GM12878 (cell line): ENCODE results near the gene USP2. TPM values are rescaled to one million over a fixed set of nuclear protein-coding genes. Genes with fewer than 3 reads are reported as not detected.

Experiments used
- ATAC-seq: fragments of 200-7000 bp; cut with Tn5 transposase; 3 replicates; pipeline ENCODE4 v1.9.1; 2020; ENCODE audit warnings: mild to moderate bottlenecking, moderate library complexity
- BruUV-seq: library from RNA; stranded (reverse); fragments of 400-500 nt; replicated peaks from 2 replicates; lab custom pipeline; 2021; lab: Mats Ljungman, UMichigan
- CTCF ChIA-PET: fragments of 300-600 bp; sonication (Branson Sonifier 250); formaldehyde crosslinking; extraction: SDS; loops from one replicate; lab custom pipeline; 2021; ENCODE audit warnings: inconsistent platforms; lab: Yijun Ruan, JAX
- POLR2A ChIA-PET: fragments of 350-600 bp; formaldehyde crosslinking; extraction: SDS; loops from one replicate; lab custom pipeline; 2021; ENCODE audit warnings: inconsistent platforms; lab: Charles Lee
- RAD21 ChIA-PET: fragments of 300-600 bp; sonication (Branson Sonifier 250); formaldehyde crosslinking; loops from one replicate; lab custom pipeline; 2023; ENCODE audit warnings: antibody characterized with exemption; ENCODE audit not compliant: unreplicated experiment; lab: Charles Lee
- SMC1A ChIA-PET: fragments of 300-600 bp; sonication (Branson Sonifier 250); formaldehyde crosslinking; loops from one replicate; lab custom pipeline; 2023; ENCODE audit not compliant: unreplicated experiment, uncharacterized antibody; lab: Charles Lee
- DNase-seq: peaks from one replicate; pipeline ENCODE4 v3.0.0-alpha.2; 2011; ENCODE audit warnings: low read depth, low spot score
- FAIRE-seq: peaks from 3 replicates; lab custom pipeline; 2011; peaks lifted over from hg19 to GRCh38; lab: Jason Lieb, UNC
- H2AFZ ChIP-seq: 2 replicates; pipeline ENCODE4 v1.6.0; 2011; ENCODE audit warnings: low read depth, low read length, control low read depth; ENCODE audit not compliant: control insufficient read depth
- H3K27ac ChIP-seq: 2 replicates; pipeline ENCODE4 v1.5.1; 2011; ENCODE audit warnings: control low read depth; ENCODE audit not compliant: control insufficient read depth, insufficient read depth
- H3K27me3 ChIP-seq, 2 experiments: replicated peaks in 1 of 2; 2 replicates each; pipeline versions ENCODE4 v1.6.0 to v1.6.1; 2011; ENCODE audit warnings: low read length in 1 of 2; ENCODE audit not compliant: control insufficient read depth in 2 of 2, insufficient read depth in 2 of 2
- H3K36me3 ChIP-seq, 2 experiments: 2 replicates each; pipeline ENCODE4 v1.5.1; 2011; ENCODE audit warnings: low read length in 1 of 2; ENCODE audit not compliant: control insufficient read depth in 2 of 2, insufficient read depth in 2 of 2
- H3K4me1 ChIP-seq: 2 replicates; pipeline ENCODE4 v1.6.1; 2011; ENCODE audit warnings: mild to moderate bottlenecking, low read length, moderate library complexity, mixed read lengths; ENCODE audit not compliant: control insufficient read depth, insufficient read depth
- H3K4me2 ChIP-seq: 2 replicates; pipeline ENCODE4 v1.6.0; 2011; ENCODE audit warnings: control low read depth; ENCODE audit not compliant: control insufficient read depth, insufficient read depth
- H3K4me3 ChIP-seq: fragments of 200-600 bp; sonication (generic); 2 replicates; pipeline ENCODE4 v1.5.1; 2016
- H3K79me2 ChIP-seq: 2 replicates; pipeline ENCODE4 v1.6.0; 2011; ENCODE audit warnings: low read length; ENCODE audit not compliant: control insufficient read depth, insufficient read depth
- H3K9ac ChIP-seq: 2 replicates; pipeline ENCODE4 v1.8.0; 2011; ENCODE audit warnings: low read length, control low read depth, mixed read lengths; ENCODE audit not compliant: control insufficient read depth, insufficient read depth
- H3K9me3 ChIP-seq: replicated peaks from 3 replicates; pipeline ENCODE4 v1.5.1; 2011; ENCODE audit warnings: mild to moderate bottlenecking, low read length; ENCODE audit not compliant: control insufficient read depth, insufficient read depth
- H4K20me1 ChIP-seq: 2 replicates; pipeline ENCODE4 v1.6.0; 2011; ENCODE audit not compliant: control insufficient read depth, insufficient read depth
- BCL11A ChIP-seq: IDR thresholded peaks from 2 replicates; pipeline ENCODE4 v1.6.1; 2011; ENCODE audit warnings: low read depth, low read length
- BRCA1 ChIP-seq: IDR thresholded peaks from 2 replicates; pipeline ENCODE4 v1.6.1; 2011; ENCODE audit warnings: low read depth, low read length, improper control_type of control experiment
- CBX5 ChIP-seq: sonication (generic); IDR thresholded peaks from 2 replicates; pipeline ENCODE4 v1.6.1; 2016; ENCODE audit warnings: low read depth, moderate library complexity, mild to moderate bottlenecking, inconsistent platforms
- CTCF ChIP-seq, 3 experiments: IDR thresholded peaks in 2 of 3; conservative IDR thresholded peaks in 1 of 3; 2 replicates each; pipeline ENCODE4 v1.5.1; 2011; ENCODE audit warnings: low read depth in 3 of 3, low read length in 3 of 3, mild to moderate bottlenecking in 3 of 3, control low read depth in 2 of 3, moderate library complexity in 2 of 3, inconsistent platforms in 1 of 3, mixed read lengths in 1 of 3; ENCODE audit not compliant: control insufficient read depth in 2 of 3, insufficient read depth in 1 of 3; ENCODE audit errors: extremely low read depth in 1 of 3
- FOXM1 ChIP-seq: IDR thresholded peaks from 2 replicates; pipeline ENCODE4 v1.6.1; 2012; ENCODE audit warnings: low read depth, mild to moderate bottlenecking, inconsistent platforms, low read length, moderate library complexity
- IKZF1 ChIP-seq: fragments of 450-650 bp; conservative IDR thresholded peaks from 2 replicates; pipeline ENCODE4 v1.6.1; 2017; ENCODE audit warnings: antibody characterized with exemption, mild to moderate bottlenecking
- IRF3 ChIP-seq: fragments of 450-650 bp; IDR thresholded peaks from 2 replicates; pipeline ENCODE4 v1.6.1; 2014; ENCODE audit warnings: mild to moderate bottlenecking
- KDM1A ChIP-seq: fragments of 200-600 bp; sonication (generic); IDR thresholded peaks from 2 replicates; pipeline ENCODE4 v1.6.1; 2016; ENCODE audit warnings: borderline replicate concordance
- MTA3 ChIP-seq: IDR thresholded peaks from 2 replicates; pipeline ENCODE4 v1.6.1; 2012; ENCODE audit warnings: low read length, inconsistent platforms, borderline replicate concordance
- PBX3 ChIP-seq: IDR thresholded peaks from 2 replicates; pipeline ENCODE4 v1.6.1; 2011; ENCODE audit warnings: mild to moderate bottlenecking, low read depth, low read length, moderate library complexity; ENCODE audit not compliant: insufficient replicate concordance
- POLR2A ChIP-seq: IDR thresholded peaks from 2 replicates; pipeline ENCODE4 v1.6.1; 2011; ENCODE audit warnings: low read depth, mild to moderate bottlenecking, low read length
- POU2F2 ChIP-seq: IDR thresholded peaks from 3 replicates; pipeline ENCODE4 v1.6.1; 2011; ENCODE audit warnings: low read depth, mild to moderate bottlenecking, low read length, borderline replicate concordance
- RELB ChIP-seq: fragments of 450-650 bp; IDR thresholded peaks from 2 replicates; pipeline ENCODE4 v1.6.1; 2017; ENCODE audit warnings: low read depth, mild to moderate bottlenecking, moderate library complexity
- SIN3A ChIP-seq: IDR thresholded peaks from 2 replicates; pipeline ENCODE4 v1.6.1; 2012; ENCODE audit warnings: low read depth, low read length, improper control_type of control experiment
- SMC3 ChIP-seq: IDR thresholded peaks from 2 replicates; pipeline ENCODE4 v1.6.1; 2011; ENCODE audit warnings: low read length, improper control_type of control experiment, borderline replicate concordance
- SREBF2 ChIP-seq: IDR thresholded peaks from 2 replicates; pipeline ENCODE4 v1.6.1; 2012; ENCODE audit warnings: mild to moderate bottlenecking, low read length
- WRNIP1 ChIP-seq: IDR thresholded peaks from 2 replicates; pipeline ENCODE4 v1.6.1; 2011; ENCODE audit warnings: low read depth, low read length, improper control_type of control experiment, borderline replicate concordance
- YY1 ChIP-seq: IDR thresholded peaks from 2 replicates; pipeline ENCODE4 v1.6.1; 2011; ENCODE audit warnings: low read depth, mild to moderate bottlenecking, low read length
- ZNF274 ChIP-seq: IDR thresholded peaks from one replicate; pipeline ENCODE4 v1.8.0; 2011; ENCODE audit not compliant: insufficient read length, insufficient read depth
- WGBS: methylation state at CpG from one replicate; pipeline ENCODE4 v1.1.6; 2016; ENCODE audit warnings: low lambda C conversion rate; ENCODE audit not compliant: insufficient replicate concordance, insufficient coverage; ENCODE audit errors: missing lambda C conversion rate; 5-methylcytosine and 5-hydroxymethylcytosine counted together
- in situ Hi-C: fragments of 300-500 bp; cut with MboI; formaldehyde crosslinking; loops from 9 replicates; pipeline ENCODE4 v1.14.3; 2018; ENCODE audit warnings: mixed read lengths
- intact Hi-C: fragments of 100-400 bp; cut with micrococcal nuclease; formaldehyde crosslinking; loops from one replicate; pipeline ENCODE4 v1.14.2; 2022; ENCODE audit not compliant: unreplicated experiment
- polyA plus RNA-seq, 11 experiments: library from polyadenylated mRNA; depleted of rRNA in 4 of 11; unstranded in 6 of 11; stranded (reverse) in 5 of 11; fragments of >200 nt; fragmentation: Nextera tagmentation in 4 of 11; fragmentation: Illumina TruSeq in 1 of 11; extraction: Ambion mirVana in 4 of 11; extraction: Trizol in 1 of 11; gene quantifications; 1 replicate in 1 of 11; 2 replicates in 10 of 11; pipeline versions ENCODE4 v1.2.1 to v1.2.3, GENCODE V29; 2011 to 2016; ENCODE audit warnings: inconsistent platforms in 2 of 11, missing spikeins in 2 of 11, low read depth in 1 of 11
- total RNA-seq, 4 experiments: library from RNA; depleted of rRNA in 3 of 4; stranded (reverse); fragments of >200 nt in 3 of 4; fragmentation: Illumina TruSeq in 1 of 4; extraction: Trizol in 1 of 4; gene quantifications; 2 replicates each; pipeline versions ENCODE4 v1.2.1 to v1.2.3, GENCODE V29; 2013 to 2021

USP2 gene
- total and polyA plus RNA-seq, 10 of the 15 experiments (the other 5 are each of a cell fraction or from before 2014, with no cell fraction given), result 0.03 to 0.13 (median 0.06) TPM; not detected in 4

- no peak overlapping the region for H3K4me2 ChIP-seq
- SMC1A ChIA-PET, result interaction anchor here (1.6 to 5.5 kb wide), 2 partner anchors 18 to 36 kb away, joined by 5 to 31 read pairs; no protein-coding TSS in a partner anchor
- peak; percentile 84 for FAIRE-seq
- H3K27me3 ChIP-seq, result peaks cover 0 to 3% of the 10 kb centered on the region in 2 experiments; a peak in 2 of 4 replicates
- no peaks in the 10 kb centered on the region for H3K4me1 ChIP-seq
- DNase-seq, result no peak
- no peak overlapping the region for H3K4me3 ChIP-seq
- BruUV-seq, result no TSS peak
- H3K9ac ChIP-seq, result no peak overlapping the region
- no peak overlapping the region for H3K27ac ChIP-seq
- no peaks in the 10 kb centered on the region for H4K20me1 ChIP-seq
- in situ Hi-C loops (no loop called here), intact Hi-C loops (no loop called here)
- no peaks in the 10 kb centered on the region for H3K79me2 ChIP-seq
- H3K9me3 ChIP-seq, result no peaks in the 10 kb centered on the region
- no peak overlapping the region for H2AFZ ChIP-seq
- H3K36me3 ChIP-seq, result no peaks in the 10 kb centered on the region
- WGBS, result 50% methylated on average over 5 of the region's 5 CpGs
- POLR2A ChIA-PET, result no interaction called here
- RAD21 ChIA-PET, result interaction anchor here (0.6 to 5.1 kb wide), 7 partner anchors 12 to 103 kb away, joined by 3 to 47 read pairs (median 7); no protein-coding TSS in a partner anchor
- ATAC-seq, result peak; percentile 51
- CTCF ChIA-PET, result interaction anchor here (1.0 to 17.9 kb wide), 14 partner anchors 9 to 101 kb away, joined by 3 to 183 read pairs (median 4); no protein-coding TSS in a partner anchor
- peak; percentile 23; the same call in 1 of the 2 replicates for TF ChIP-seq IKZF1
- TF ChIP-seq POU2F2, result no peak
- no peak for TF ChIP-seq WRNIP1
- TF ChIP-seq IRF3, result no peak
- no peak for TF ChIP-seq PBX3
- 0 out of 2 replicates have a peak, but pooled peaks have one; percentile 16 for TF ChIP-seq YY1
- no peak for TF ChIP-seq SREBF2
- TF ChIP-seq SMC3, result peak; percentile 40; the same call in 1 of the 2 replicates
- peak; percentile 71 to 78 (median 76); a peak in 5 of 6 replicates for TF ChIP-seq CTCF (IDR thresholded peaks at IDR 0.05 in 2 of 3, conservative IDR thresholded peaks at IDR 0.05 in 1 of 3; ENCODE audit: control insufficient read depth in 2 of 3, extremely low read depth in 1 of 3, insufficient read depth in 1 of 3, low read depth in 3 of 3, low read length in 3 of 3)
- TF ChIP-seq BRCA1, result no peak
- no peak for TF ChIP-seq POLR2A
- no peak for TF ChIP-seq KDM1A
- no peak for TF ChIP-seq CBX5
- TF ChIP-seq MTA3, result no peak
- no peak for TF ChIP-seq RELB
- TF ChIP-seq SIN3A, result no peak
- no peak for TF ChIP-seq BCL11A
- no peak for TF ChIP-seq FOXM1
- TF ChIP-seq ZNF274, result no peak
These were observed 7.4 kb downstream of the USP2 start for GRCh38 chr11:119373921-119374631.
